ENCODE data around the gene TCF19. TPM values are rescaled to one million over a fixed set of nuclear protein-coding genes. Genes with fewer than 3 reads are reported as not detected.

TCF19 gene
- total and polyA plus RNA-seq, 2 donors (not counting 1 experiment from before 2014, with no cell fraction given) = 10.0 to 10.4 TPM

GRCh38 chr6:31144970-31145340 lies 13.4 kb upstream of the TCF19 start:
- TF ChIP-seq CTCF (IDR thresholded peaks at IDR 0.05) (no peak), EZH2 (IDR thresholded peaks at IDR 0.05; ENCODE audit: borderline replicate concordance, insufficient read depth, low read depth, low read length, poor library complexity, severe bottlenecking) (no peak)
- Histone ChIP-seq H3K4me3 (ENCODE audit: control extremely low read depth in 1 of 5, extremely low read depth in 1 of 5, insufficient read depth in 1 of 5, low read depth in 2 of 5, low read length in 4 of 5) (no peak overlapping the region), H3K4me2 (replicated peaks; ENCODE audit: low read depth, low read length, poor library complexity, severe bottlenecking) (no peak overlapping the region), H3K4me1 (ENCODE audit: control insufficient read depth in 2 of 2, insufficient read depth in 2 of 2, low read length in 2 of 2) (no peaks in the 10 kb centered on the region), H3K36me3 (replicated peaks in 1 of 2; ENCODE audit: control extremely low read depth in 1 of 2, control insufficient read depth in 1 of 2, extremely low read depth in 1 of 2, insufficient read depth in 2 of 2, low read length in 1 of 2) (peaks cover 0 to 15% of the 10 kb centered on the region in 2 experiments), H3K27me3 (replicated peaks in 1 of 4; ENCODE audit: control extremely low read depth in 1 of 4, control insufficient read depth in 3 of 4, insufficient read depth in 4 of 4, low read length in 3 of 4) (no peaks in the 10 kb centered on the region), H3K27ac (ENCODE audit: low read length in 2 of 2) (no peak overlapping the region), H3K9me3 (ENCODE audit: control extremely low read depth in 1 of 3, control insufficient read depth in 2 of 3, insufficient read depth in 1 of 3, low read length in 2 of 3) (no peaks in the 10 kb centered on the region), H3K9ac (ENCODE audit: low read length) (no peak overlapping the region), H3K79me2 (ENCODE audit: control insufficient read depth, insufficient read depth, low read length) (no peaks in the 10 kb centered on the region), H2AFZ (ENCODE audit: insufficient read depth, low read depth, low read length, poor library complexity, severe bottlenecking) (no peak overlapping the region), H4K20me1 (ENCODE audit: control insufficient read depth, insufficient read depth, low read length, poor library complexity, severe bottlenecking) (no peaks in the 10 kb centered on the region)
- POLR2A ChIA-PET = interaction anchor here (1.3 kb wide), 1 partner anchor 13 kb away, joined by 3 read pairs; the partner anchor contains the start of gene CCHCR1
- Mint-ChIP-seq H3K4me3 (no peak overlapping the region), H3K9me3 (ENCODE audit: insufficient read depth) (no peaks in the 10 kb centered on the region), H3K27ac (no peak overlapping the region), H3K4me1 (peaks cover 3% of the 10 kb centered on the region), H3K27me3 (no peaks in the 10 kb centered on the region)
- ATAC-seq (ENCODE audit: low read depth) (no peak), DNase-seq (no peak)
- CTCF ChIA-PET = interaction anchor here (1.3 to 5.3 kb wide), 3 partner anchors 9 to 222 kb away, joined by 4 to 24 read pairs (median 5); partner anchors contain the start of genes CCHCR1 and TCF19
- intact Hi-C loops (cut with micrococcal nuclease) = no loop called here
- WGBS (ENCODE audit: insufficient coverage) = 83% methylated on average over 5 of the region's 11 CpGs

GRCh38 chr6:31145386-31145785 lies 13.0 kb upstream of the TCF19 start:
- CTCF ChIA-PET = interaction anchor here (1.5 to 5.3 kb wide), 2 partner anchors 13 to 222 kb away, joined by 4 to 24 read pairs; partner anchors contain the start of genes CCHCR1 and TCF19
- H3K9ac ChIP-seq (ENCODE audit: low read length) = no peak overlapping the region
- POLR2A ChIA-PET = interaction anchor here (0.6 to 1.3 kb wide), 2 partner anchors 12 to 47 kb away, joined by 3 to 10 read pairs; partner anchors contain the start of gene CCHCR1

More at GRCh38 chr6:31145386-31145785, 13.0 kb upstream of the TCF19 start:
- Mint-ChIP-seq H3K9me3 (ENCODE audit: insufficient read depth) (no peaks in the 10 kb centered on the region), H3K4me3 (no peak overlapping the region), H3K4me1 (peaks cover 3% of the 10 kb centered on the region), H3K27me3 (no peaks in the 10 kb centered on the region), H3K27ac (no peak overlapping the region)
- Histone ChIP-seq H3K27ac (ENCODE audit: low read length in 2 of 2) (no peak overlapping the region), H3K36me3 (replicated peaks in 1 of 2; ENCODE audit: control extremely low read depth in 1 of 2, control insufficient read depth in 1 of 2, extremely low read depth in 1 of 2, insufficient read depth in 2 of 2, low read length in 1 of 2) (peaks cover 0 to 18% of the 10 kb centered on the region in 2 experiments), H3K4me2 (replicated peaks; ENCODE audit: low read depth, low read length, poor library complexity, severe bottlenecking) (no peak overlapping the region), H4K20me1 (ENCODE audit: control insufficient read depth, insufficient read depth, low read length, poor library complexity, severe bottlenecking) (no peaks in the 10 kb centered on the region), H3K79me2 (ENCODE audit: control insufficient read depth, insufficient read depth, low read length) (no peaks in the 10 kb centered on the region), H3K4me1 (ENCODE audit: control insufficient read depth in 2 of 2, insufficient read depth in 2 of 2, low read length in 2 of 2) (no peaks in the 10 kb centered on the region), H2AFZ (ENCODE audit: insufficient read depth, low read depth, low read length, poor library complexity, severe bottlenecking) (no peak overlapping the region), H3K9me3 (ENCODE audit: control extremely low read depth in 1 of 3, control insufficient read depth in 2 of 3, insufficient read depth in 1 of 3, low read length in 2 of 3) (no peaks in the 10 kb centered on the region), H3K27me3 (replicated peaks in 1 of 4; ENCODE audit: control extremely low read depth in 1 of 4, control insufficient read depth in 3 of 4, insufficient read depth in 4 of 4, low read length in 3 of 4) (no peaks in the 10 kb centered on the region), H3K4me3 (ENCODE audit: control extremely low read depth in 1 of 5, extremely low read depth in 1 of 5, insufficient read depth in 1 of 5, low read depth in 2 of 5, low read length in 4 of 5) (no peak overlapping the region)
- no peak for DNase-seq
- TF ChIP-seq EZH2 (IDR thresholded peaks at IDR 0.05; ENCODE audit: borderline replicate concordance, insufficient read depth, low read depth, low read length, poor library complexity, severe bottlenecking) = no peak
- no peak for TF ChIP-seq CTCF (IDR thresholded peaks at IDR 0.05)
- no peak for ATAC-seq (ENCODE audit: low read depth)
- WGBS (ENCODE audit: insufficient coverage) = 98% methylated on average over 9 of the region's 10 CpGs
- intact Hi-C loops (cut with micrococcal nuclease) = no loop called here
